Testis (tissue), 3 donors: ENCODE results near the gene MPND. TPM values are rescaled to one million over a fixed set of nuclear protein-coding genes. Genes with fewer than 3 reads are reported as not detected.

Source experiments
- DNase-seq: peaks from one replicate; pipeline ENCODE4 v3.0.0-alpha.2; 2019
- H3K27ac ChIP-seq, 2 donors: fragments of 200-600 bp; sonication (generic); one replicate each; pipeline ENCODE4 v1.5.1; 2019
- H3K27me3 ChIP-seq: fragments of 200-600 bp; sonication (generic); one replicate; pipeline ENCODE4 v1.5.1; 2019
- H3K36me3 ChIP-seq: fragments of 200-600 bp; sonication (generic); one replicate; pipeline ENCODE4 v1.5.1; 2017; ENCODE audit warnings: low read depth; ENCODE audit errors: missing control alignments
- H3K4me1 ChIP-seq: fragments of 200-600 bp; sonication (generic); one replicate; pipeline ENCODE4 v1.5.1; 2019
- H3K4me3 ChIP-seq, 2 donors: fragments of 200-600 bp; sonication (generic); one replicate each; pipeline ENCODE4 v1.5.1; 2017 to 2019
- H3K9me3 ChIP-seq: fragments of 200-600 bp; sonication (generic); one replicate; pipeline ENCODE4 v1.5.1; 2017
- POLR2A ChIP-seq: fragments of 450-650 bp; IDR thresholded peaks from one replicate; pipeline ENCODE4 v1.6.1; 2017; ENCODE audit warnings: antibody characterized with exemption, mild to moderate bottlenecking, moderate library complexity
- whole genome bisulfite sequencing, 2 donors: methylation state at CpG; one replicate each; pipeline ENCODE4 v1.1.5; 2018; 5-methylcytosine and 5-hydroxymethylcytosine counted together
- intact Hi-C: fragments of 100-400 bp; cut with DNase I; formaldehyde crosslinking; loops from one replicate; pipeline ENCODE4 v1.15.1; 2023; ENCODE audit warnings: low total_unique reads
- polyA plus RNA-seq: library from polyadenylated mRNA; stranded (reverse); fragments of 350-450 nt; fragmentation: Illumina TruSeq; extraction: RNeasy Lipid Tissue Mini Kit (QIAGEN cat#74804); gene quantifications from one replicate; pipeline ENCODE4 v1.2.3, GENCODE V29; 2014; ENCODE audit warnings: low read depth, low replicate concordance; ENCODE audit not compliant: insufficient read depth
- total RNA-seq, 2 donors: library from RNA; depleted of rRNA; stranded (reverse); fragments of >200 nt; gene quantifications; one replicate each; pipeline ENCODE4 v1.2.3, GENCODE V29; 2016
- TF ChIP-seq, protein P1 (sequence below), 3 experiments: fragments of 450-650 bp in 2 of 3; fragments of 200-600 bp in 1 of 3; sonication (generic) in 1 of 3; IDR thresholded peaks; one replicate each; pipeline ENCODE4 v1.5.1; 2016 to 2019; ENCODE audit warnings: antibody characterized with exemption in 3 of 3, mild to moderate bottlenecking in 2 of 3, moderate library complexity in 1 of 3

Gene MPND
- total and polyA plus RNA-seq, 3 donors from 2014 or later = 9.1 to 14.3 (median 13.3) TPM

DNA sequence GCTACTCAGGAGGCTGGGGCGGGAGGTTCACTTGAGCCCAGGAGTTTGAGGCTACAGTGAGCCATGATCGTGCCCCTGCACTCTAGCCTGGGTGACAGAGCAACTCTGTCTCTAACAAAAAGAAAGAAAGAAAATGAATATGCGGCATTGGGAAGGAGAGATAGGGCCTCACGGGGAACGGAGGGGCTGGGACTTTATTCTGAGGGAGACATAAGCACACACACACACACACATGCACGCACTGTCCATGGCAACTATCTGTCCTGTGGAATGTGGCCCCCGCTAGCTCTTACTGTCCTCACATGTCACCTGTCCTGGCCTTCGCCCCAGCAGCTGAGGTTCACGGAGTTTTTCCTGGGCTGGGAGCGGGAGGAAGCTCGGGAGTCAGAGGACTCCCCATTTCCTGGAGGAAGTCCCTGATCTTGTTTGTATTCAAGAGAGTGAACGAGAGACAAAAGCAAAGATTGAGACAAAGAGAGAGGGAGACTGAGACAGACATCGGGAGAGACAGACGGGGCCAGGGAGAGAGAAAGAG is 5.4 kb upstream of the MPND start:
- peak overlapping the region; percentile 32 to 43 for H3K4me3 ChIP-seq
- no peak for DNase-seq
- no peaks in the 10 kb centered on the region for H3K27me3 ChIP-seq
- peaks cover 7% of the 10 kb centered on the region for H3K4me1 ChIP-seq
- H3K36me3 ChIP-seq = no peaks in the 10 kb centered on the region
- intact Hi-C loops = no loop called here
- no peaks in the 10 kb centered on the region for H3K9me3 ChIP-seq
- peak overlapping the region; percentile 45 to 48 for H3K27ac ChIP-seq
- WGBS, 2 donors = 29 to 47% methylated on average over 14 of the region's 14 CpGs
- TF ChIP-seq, protein P1, sequence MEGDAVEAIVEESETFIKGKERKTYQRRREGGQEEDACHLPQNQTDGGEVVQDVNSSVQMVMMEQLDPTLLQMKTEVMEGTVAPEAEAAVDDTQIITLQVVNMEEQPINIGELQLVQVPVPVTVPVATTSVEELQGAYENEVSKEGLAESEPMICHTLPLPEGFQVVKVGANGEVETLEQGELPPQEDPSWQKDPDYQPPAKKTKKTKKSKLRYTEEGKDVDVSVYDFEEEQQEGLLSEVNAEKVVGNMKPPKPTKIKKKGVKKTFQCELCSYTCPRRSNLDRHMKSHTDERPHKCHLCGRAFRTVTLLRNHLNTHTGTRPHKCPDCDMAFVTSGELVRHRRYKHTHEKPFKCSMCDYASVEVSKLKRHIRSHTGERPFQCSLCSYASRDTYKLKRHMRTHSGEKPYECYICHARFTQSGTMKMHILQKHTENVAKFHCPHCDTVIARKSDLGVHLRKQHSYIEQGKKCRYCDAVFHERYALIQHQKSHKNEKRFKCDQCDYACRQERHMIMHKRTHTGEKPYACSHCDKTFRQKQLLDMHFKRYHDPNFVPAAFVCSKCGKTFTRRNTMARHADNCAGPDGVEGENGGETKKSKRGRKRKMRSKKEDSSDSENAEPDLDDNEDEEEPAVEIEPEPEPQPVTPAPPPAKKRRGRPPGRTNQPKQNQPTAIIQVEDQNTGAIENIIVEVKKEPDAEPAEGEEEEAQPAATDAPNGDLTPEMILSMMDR (IDR thresholded peaks at IDR 0.05) = no peak
- TF ChIP-seq POLR2A = no peak

DNA sequence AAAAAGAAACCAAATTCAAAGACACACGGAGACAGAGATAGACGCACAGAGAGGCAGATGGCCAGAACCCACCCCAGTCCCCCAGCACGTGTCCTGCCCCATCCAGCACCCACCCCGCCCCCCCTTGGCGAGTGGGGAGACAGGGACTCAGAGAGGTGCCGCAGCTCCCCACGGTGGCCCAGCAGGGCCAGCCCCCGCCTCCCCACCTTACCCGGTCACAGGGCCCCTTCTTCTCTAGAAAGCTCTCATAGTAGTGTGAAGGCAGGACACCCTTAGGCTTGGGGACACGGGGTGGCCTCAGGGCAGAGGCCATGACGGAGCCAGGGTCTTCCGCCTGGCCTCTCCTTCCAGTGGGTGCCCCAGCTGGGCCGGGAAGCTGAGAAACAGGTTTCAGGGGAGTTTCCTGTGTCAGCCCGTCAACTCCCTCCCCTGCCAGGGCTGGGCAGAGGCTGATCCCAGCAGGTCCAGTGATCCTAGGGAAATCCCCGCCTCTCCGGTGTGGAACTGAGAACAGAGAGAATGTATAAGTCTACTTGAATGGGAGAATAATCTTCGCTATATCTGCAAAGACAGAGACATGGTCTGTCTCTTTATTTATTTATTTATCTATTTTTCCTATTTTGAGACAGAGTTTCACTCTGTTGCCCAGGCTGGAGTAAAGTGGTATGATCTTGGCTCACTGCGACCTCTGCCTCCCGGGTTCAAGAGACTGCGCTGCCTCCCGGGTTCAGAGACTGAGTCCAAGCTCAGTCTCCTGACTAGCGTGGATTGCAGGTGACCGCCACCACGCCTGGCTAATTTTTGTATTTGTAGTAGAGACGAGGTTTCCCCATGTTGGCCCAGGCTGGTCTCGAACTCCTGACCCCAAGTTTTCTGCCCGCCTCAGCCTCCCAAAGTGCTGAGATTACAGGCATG is 4.7 kb upstream of the MPND start, which contains the start of gene STAP2:
Gene STAP2 (minus strand): TSS at position 387 of the 915 bp plus-strand sequence. CDS start 74 bp downstream, at position 313.
- intact Hi-C loops = no loop called here
- no peaks in the 10 kb centered on the region for H3K9me3 ChIP-seq
- H3K4me3 ChIP-seq = peak within 1 kb of the TSS; percentile 32 to 43
- 54 to 55% methylated on average over 24 to 25 of the region's 27 CpGs for WGBS, 2 donors
- H3K27ac ChIP-seq = peak within 1 kb of the TSS; percentile 45 to 48
- peaks cover 7% of the 10 kb centered on the region for H3K4me1 ChIP-seq
- TF ChIP-seq POLR2A = no peak
- TF ChIP-seq, protein P1 (IDR thresholded peaks at IDR 0.05) = no peak
- no peaks in the 10 kb centered on the region for H3K27me3 ChIP-seq
- H3K36me3 ChIP-seq = no peaks in the 10 kb centered on the region
- DNase-seq = peak; percentile 51

DNA sequence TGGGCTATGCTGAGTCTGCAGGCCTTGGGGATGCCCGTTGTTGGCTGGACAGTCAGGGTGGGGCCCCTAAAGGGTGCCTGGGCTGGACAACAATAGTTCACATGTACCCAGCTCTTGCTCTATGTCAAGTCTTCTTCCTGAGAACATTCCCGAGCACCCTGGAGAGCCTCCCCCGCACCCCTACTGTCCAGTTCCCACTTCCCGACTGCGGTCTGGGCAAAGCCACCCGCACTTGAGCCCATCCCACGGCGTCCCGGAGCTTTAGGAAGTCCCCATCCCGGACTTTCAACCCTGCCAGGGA is 1.1 kb upstream of the MPND start:
- TF ChIP-seq, protein P1 (IDR thresholded peaks at IDR 0.05) = no peak
- Histone ChIP-seq H3K9me3 (no peaks in the 10 kb centered on the region), H3K4me1 (peaks cover 14% of the 10 kb centered on the region), H3K27ac (peak overlapping the region; percentile 92 to 95), H3K36me3 (no peaks in the 10 kb centered on the region), H3K4me3 (peak overlapping the region; percentile 46 to 79), H3K27me3 (no peaks in the 10 kb centered on the region)
- intact Hi-C loops = no loop called here
- 2 to 5% methylated on average over 9 to 10 of the region's 10 CpGs for WGBS, 2 donors
- no peak for DNase-seq

DNA sequence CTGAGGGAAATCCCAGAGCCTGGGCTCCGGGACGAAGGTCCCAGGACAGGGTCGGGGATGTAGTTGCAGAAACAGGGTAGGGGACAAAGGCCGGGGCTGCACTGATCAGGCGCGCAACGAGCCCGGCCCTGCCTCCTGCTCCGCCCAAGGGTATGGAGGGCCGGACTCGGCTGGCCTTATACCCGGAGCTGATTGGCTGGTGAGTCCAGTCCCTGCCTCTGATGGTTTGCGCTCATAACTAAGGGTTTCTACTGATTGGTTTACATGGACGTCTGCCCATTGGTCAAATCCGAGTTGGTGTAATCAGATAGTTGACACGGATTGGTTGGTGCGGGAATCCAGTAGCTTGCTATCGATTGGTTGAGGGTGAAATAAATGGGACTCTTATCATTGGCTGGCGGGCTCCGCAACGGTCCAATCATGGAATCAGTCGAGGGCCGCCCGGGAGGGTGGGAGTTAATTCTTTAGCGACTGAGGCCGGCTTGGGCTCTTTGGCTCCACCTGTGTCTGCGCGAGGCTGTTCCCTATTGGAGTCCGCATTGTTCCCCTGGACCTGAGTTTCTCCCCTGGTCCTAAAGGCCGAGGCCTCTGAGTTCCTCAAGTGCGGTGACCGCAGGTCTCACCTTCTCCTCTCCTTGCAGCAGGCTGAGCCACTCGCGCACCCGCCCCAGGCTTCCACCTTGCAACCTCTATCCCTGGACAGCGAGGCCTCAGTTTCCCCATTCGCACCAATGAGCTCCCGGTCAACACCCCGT is 570 bp upstream of the MPND start:
- Histone ChIP-seq H3K27me3 (no peaks in the 10 kb centered on the region), H3K4me3 (peak overlapping the region; percentile 75 to 79), H3K36me3 (no peaks in the 10 kb centered on the region), H3K4me1 (peaks cover 14% of the 10 kb centered on the region), H3K27ac (peak overlapping the region; percentile 92 to 95), H3K9me3 (no peaks in the 10 kb centered on the region)
- intact Hi-C loops = no loop called here
- TF ChIP-seq POLR2A = peak; percentile 83
- TF ChIP-seq, protein P1 (IDR thresholded peaks at IDR 0.05) = peak in 1 of 3 experiments; percentile 7
- peak; percentile 99 for DNase-seq
- 0% methylated on average over 30 to 39 of the region's 39 CpGs for WGBS, 2 donors
